ENCODE results near the gene KCNQ1.

Gene KCNQ1

GRCh38 chr11:2574553-2575535 is 130.0 kb downstream of the KCNQ1 start:
- TF ChIP-seq, protein P1, sequence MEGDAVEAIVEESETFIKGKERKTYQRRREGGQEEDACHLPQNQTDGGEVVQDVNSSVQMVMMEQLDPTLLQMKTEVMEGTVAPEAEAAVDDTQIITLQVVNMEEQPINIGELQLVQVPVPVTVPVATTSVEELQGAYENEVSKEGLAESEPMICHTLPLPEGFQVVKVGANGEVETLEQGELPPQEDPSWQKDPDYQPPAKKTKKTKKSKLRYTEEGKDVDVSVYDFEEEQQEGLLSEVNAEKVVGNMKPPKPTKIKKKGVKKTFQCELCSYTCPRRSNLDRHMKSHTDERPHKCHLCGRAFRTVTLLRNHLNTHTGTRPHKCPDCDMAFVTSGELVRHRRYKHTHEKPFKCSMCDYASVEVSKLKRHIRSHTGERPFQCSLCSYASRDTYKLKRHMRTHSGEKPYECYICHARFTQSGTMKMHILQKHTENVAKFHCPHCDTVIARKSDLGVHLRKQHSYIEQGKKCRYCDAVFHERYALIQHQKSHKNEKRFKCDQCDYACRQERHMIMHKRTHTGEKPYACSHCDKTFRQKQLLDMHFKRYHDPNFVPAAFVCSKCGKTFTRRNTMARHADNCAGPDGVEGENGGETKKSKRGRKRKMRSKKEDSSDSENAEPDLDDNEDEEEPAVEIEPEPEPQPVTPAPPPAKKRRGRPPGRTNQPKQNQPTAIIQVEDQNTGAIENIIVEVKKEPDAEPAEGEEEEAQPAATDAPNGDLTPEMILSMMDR (IDR thresholded peaks at IDR 0.05; ENCODE audit: low read depth, low read length) = no peak
- no peak for DNase-seq (ENCODE audit: extremely low read depth, low read depth)

- TF ChIP-seq, protein P1 (IDR thresholded peaks at IDR 0.05; ENCODE audit: low read depth, low read length) = no peak
- DNase-seq (ENCODE audit: extremely low read depth, low read depth) = no peak
These were observed 130.8 kb downstream of the KCNQ1 start for GRCh38 chr11:2575591-2576051.

DNA sequence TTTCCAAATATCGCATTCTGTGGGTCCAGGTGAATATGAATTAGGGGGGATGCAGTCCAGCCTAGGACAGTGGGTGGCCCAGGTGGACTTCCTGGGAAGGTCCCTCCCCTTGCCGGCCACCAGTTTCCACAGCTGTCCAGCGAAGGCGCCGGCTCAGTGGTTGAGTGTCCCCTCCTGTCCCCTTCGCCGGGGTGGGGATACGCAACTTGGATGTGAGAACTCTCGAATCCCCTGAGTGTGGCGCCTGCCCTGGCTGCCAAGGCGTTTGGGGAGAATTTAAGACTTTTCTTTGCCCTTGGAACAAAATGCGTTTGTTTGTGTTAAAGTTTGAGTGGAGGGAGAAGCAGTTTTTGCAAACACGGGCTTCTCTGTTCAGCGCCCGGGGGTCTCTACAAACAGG is 131.3 kb downstream of the KCNQ1 start:
- no peak for DNase-seq (ENCODE audit: extremely low read depth, low read depth)
- TF ChIP-seq, protein P1 (IDR thresholded peaks at IDR 0.05; ENCODE audit: low read depth, low read length) = no peak

GRCh38 chr11:2576549-2576948 is 131.7 kb downstream of the KCNQ1 start:
- DNase-seq (ENCODE audit: extremely low read depth, low read depth) = no peak
- TF ChIP-seq, protein P1 (IDR thresholded peaks at IDR 0.05; ENCODE audit: low read depth, low read length) = no peak

- DNase-seq (ENCODE audit: extremely low read depth, low read depth) = no peak
- TF ChIP-seq, protein P1 (IDR thresholded peaks at IDR 0.05; ENCODE audit: low read depth, low read length) = no peak
These were observed 132.5 kb downstream of the KCNQ1 start for GRCh38 chr11:2577031-2577990.

GRCh38 chr11:2577991-2578928 is 133.5 kb downstream of the KCNQ1 start:
- DNase-seq (ENCODE audit: extremely low read depth, low read depth) = no peak
- TF ChIP-seq, protein P1 (IDR thresholded peaks at IDR 0.05; ENCODE audit: low read depth, low read length) = no peak
